HuH-7 (cell line): ENCODE measurements around the gene IL13RA2.

ENCODE experiments used
- DNase-seq: peaks from one replicate; pipeline ENCODE4 v3.0.0; 2011; ENCODE audit warnings: low spot score

Gene IL13RA2

DNA sequence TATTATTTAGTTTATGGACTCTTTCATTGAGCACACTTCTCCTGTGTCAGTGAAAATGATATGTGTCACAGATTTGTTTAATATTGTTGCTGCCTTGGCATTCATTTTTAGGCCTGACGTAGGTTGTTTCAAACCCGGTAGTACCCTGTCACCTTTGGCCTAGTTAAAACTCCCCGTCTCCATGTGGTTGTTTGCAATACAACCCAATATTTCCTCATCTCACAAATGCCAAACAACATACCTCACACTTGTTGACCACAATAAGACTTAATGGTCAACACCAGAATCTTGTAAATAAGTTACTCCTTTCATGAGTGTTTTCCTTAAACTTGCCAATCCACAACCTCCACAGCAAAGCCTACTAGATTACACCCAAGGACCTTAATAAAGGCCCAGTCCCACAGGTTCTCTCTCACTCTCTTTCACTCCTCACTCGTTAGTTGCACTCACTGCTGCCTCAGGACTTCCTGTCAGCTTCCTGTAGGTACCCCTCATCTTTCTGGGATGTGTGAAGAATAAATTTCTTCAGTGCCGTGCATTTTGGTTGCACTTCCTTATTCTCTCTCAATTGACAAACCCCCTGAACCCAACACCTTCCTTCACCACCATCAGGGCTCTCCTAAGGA lies 31.3 kb downstream of the IL13RA2 start:
- no peak for DNase-seq

DNA sequence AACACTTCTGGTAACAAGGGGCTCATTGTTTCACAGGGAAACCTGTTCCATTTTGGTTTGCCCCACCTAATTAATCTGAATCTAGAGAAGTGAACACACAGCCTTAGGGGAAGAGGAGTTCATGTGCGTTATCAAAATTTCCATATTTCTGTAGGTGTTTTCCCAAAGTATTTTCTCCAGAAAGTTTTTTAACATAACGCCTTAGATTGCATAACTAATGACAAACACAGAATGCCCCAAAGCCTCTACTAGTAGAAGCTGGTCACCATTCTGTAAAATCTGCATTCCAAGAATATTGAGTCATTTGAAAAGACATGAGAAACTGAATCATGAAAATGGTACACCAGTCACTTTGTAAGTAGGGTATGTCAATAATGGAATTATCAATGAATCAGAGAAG lies 41.1 kb downstream of the IL13RA2 start:
- no peak for DNase-seq

- DNase-seq: no peak
Measured at GRCh38 chrX:114973013-114973412, 44.4 kb downstream of the IL13RA2 start.

DNA sequence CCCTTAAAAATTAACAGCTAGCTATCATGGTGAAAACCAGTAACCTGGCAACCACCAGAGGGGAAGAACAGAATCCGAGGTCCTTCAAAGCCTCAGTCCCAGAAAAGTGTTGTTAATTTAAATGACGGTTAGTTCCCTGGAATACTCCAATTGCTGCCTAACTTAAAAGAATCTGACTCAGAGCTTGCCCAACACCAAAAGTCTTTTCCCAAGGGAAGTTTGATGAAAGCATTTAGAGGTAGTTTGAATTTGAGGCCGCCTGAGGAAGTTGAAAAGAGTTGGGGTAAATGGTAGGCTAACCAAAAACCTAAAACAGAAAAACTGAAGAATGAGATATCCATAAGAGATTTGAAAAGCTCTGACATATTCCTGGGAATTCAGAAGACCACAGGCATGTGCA lies 46.6 kb downstream of the IL13RA2 start:
- DNase-seq: no peak

DNA sequence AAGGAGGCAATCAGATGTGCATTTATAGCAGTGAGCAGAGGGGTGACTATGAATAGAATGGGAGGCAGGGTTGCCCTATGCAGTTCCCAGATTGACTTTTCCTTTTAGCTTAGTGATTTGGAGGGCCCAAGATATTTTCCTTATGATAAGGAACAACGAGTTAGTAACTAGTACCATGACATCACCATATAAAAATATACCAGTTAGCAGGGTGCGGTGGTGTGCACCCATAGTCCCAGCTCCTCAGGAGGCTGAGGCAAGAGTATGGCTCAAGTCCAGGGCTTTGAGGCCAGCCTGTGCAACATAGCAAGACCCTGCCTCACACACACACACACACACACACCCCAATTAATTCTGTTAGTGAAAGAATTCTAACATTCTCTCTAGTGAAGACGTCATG lies 53.0 kb downstream of the IL13RA2 start:
- DNase-seq: no peak

DNA sequence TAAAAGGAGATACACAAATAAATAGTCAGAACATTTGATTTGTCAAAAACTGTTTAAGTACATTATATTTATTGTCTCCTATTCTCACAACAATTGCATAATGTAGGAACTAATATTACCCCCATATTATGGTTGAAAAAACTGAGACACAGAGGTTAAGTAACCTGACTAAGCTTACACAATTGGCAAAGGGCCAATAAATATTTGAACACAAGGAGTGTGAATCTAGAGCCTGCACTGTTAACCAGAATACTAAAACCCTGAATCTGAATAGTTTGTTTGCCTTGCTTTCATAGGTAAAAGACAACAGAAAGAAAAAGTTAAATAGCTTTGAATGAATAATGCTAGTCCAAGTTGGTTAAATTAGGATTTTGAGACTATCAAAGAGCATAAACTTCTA lies 55.2 kb downstream of the IL13RA2 start:
- no peak for DNase-seq

DNA sequence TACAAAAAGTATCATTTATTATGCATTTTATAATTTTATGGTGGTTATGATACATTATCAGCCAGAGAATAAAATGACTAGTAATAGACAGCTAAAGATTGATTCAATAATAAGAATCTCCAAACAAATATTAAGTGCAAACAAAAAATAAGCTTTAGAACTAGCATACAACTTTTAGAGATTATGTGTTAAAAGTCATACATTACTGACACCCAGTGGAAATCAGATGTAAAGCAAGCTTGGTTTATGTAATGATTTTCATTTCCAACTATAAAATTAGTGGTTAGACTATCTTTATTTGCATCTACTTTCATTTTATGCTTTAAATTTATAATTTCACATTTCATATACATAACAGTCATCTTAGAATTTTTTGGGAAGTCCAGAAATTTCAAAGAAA lies 57.7 kb downstream of the IL13RA2 start:
- peak; percentile 0 for DNase-seq
